CD4-positive, CD25-positive, alpha-beta regulatory T cell (primary cell): ENCODE data around the gene EML5. TPM values are rescaled to one million over a fixed set of nuclear protein-coding genes. Genes with fewer than 3 reads are reported as not detected.

Experiments used
- ATAC-seq, 2 donors: fragments of 150-1000 bp; cut with Tn5 transposase; one replicate each; pipeline ENCODE4 v1.10.0; 2021; ENCODE audit warnings: low read depth in 2 of 2, moderate number of reproducible peaks in 2 of 2, moderate library complexity in 1 of 2
- DNase-seq, 3 donors: peaks; one replicate each; pipeline versions ENCODE4 v3.0.0 to v3.0.0-alpha.2; 2012 to 2022; ENCODE audit warnings: mixed read lengths in 1 of 3
- H3K27ac ChIP-seq: one replicate; pipeline ENCODE4 v1.7.0; 2013; ENCODE audit warnings: mild to moderate bottlenecking, low read length; ENCODE audit not compliant: insufficient read depth, poor library complexity, severe bottlenecking
- H3K27me3 ChIP-seq: one replicate; pipeline ENCODE4 v1.7.0; 2013; ENCODE audit warnings: low read length; ENCODE audit not compliant: control insufficient read depth, insufficient read depth
- H3K36me3 ChIP-seq: one replicate; pipeline ENCODE4 v1.7.0; 2013; ENCODE audit warnings: mild to moderate bottlenecking, low read length, moderate library complexity; ENCODE audit not compliant: control insufficient read depth, insufficient read depth
- H3K4me1 ChIP-seq: 2 replicates; pipeline ENCODE4 v1.7.0; 2013; ENCODE audit warnings: mild to moderate bottlenecking, low read length; ENCODE audit not compliant: insufficient read depth, control insufficient read depth, poor library complexity, severe bottlenecking
- H3K4me3 ChIP-seq: one replicate; pipeline ENCODE4 v1.7.0; 2013; ENCODE audit warnings: low read depth, mild to moderate bottlenecking, low read length, moderate library complexity
- H3K9me3 ChIP-seq, 2 experiments: 1 replicate in 1 of 2; 2 replicates in 1 of 2; pipeline ENCODE4 v1.7.0; 2013; ENCODE audit warnings: low read length in 2 of 2, mild to moderate bottlenecking in 1 of 2, moderate library complexity in 1 of 2; ENCODE audit not compliant: control insufficient read depth in 2 of 2
- H3K27ac Mint-ChIP-seq, 3 donors: one replicate each; pipeline ENCODE4 v1.8.0; 2020 to 2022; ENCODE audit warnings: mild to moderate bottlenecking in 3 of 3, mixed read lengths in 3 of 3, moderate library complexity in 2 of 3
- H3K27me3 Mint-ChIP-seq: one replicate; pipeline ENCODE4 v1.8.0; 2022; ENCODE audit warnings: mild to moderate bottlenecking, mixed read lengths
- H3K36me3 Mint-ChIP-seq: one replicate; pipeline ENCODE4 v1.8.0; 2020; ENCODE audit warnings: mixed read lengths
- H3K4me1 Mint-ChIP-seq, 4 donors: one replicate each; pipeline ENCODE4 v1.8.0; 2020 to 2022; ENCODE audit warnings: mixed read lengths in 4 of 4, mild to moderate bottlenecking in 1 of 4
- H3K4me3 Mint-ChIP-seq, 4 donors: one replicate each; pipeline ENCODE4 v1.8.0; 2020 to 2022; ENCODE audit warnings: mild to moderate bottlenecking in 4 of 4, mixed read lengths in 4 of 4, moderate library complexity in 3 of 4
- H3K9me3 Mint-ChIP-seq, 7 donors: one replicate each; pipeline ENCODE4 v1.8.0; 2020 to 2022; ENCODE audit warnings: mixed read lengths in 7 of 7, mild to moderate bottlenecking in 3 of 7, moderate library complexity in 2 of 7
- polyA plus RNA-seq, 4 donors: library from polyadenylated mRNA; unstranded; fragments of 300-500 nt; fragmentation: Illumina TruSeq; gene quantifications; one replicate each; pipeline ENCODE4 v1.2.3, GENCODE V29; 2021
- total RNA-seq: library from RNA; stranded (reverse); gene quantifications from one replicate; pipeline ENCODE4 v1.2.3, GENCODE V29; 2022

The EML5 gene
- total RNA-seq: 0.69 TPM
- under 1 TPM in 3 of 4 donors, not detected in 1; 0.11 to 0.34 (median 0.15) TPM for polyA plus RNA-seq

DNA sequence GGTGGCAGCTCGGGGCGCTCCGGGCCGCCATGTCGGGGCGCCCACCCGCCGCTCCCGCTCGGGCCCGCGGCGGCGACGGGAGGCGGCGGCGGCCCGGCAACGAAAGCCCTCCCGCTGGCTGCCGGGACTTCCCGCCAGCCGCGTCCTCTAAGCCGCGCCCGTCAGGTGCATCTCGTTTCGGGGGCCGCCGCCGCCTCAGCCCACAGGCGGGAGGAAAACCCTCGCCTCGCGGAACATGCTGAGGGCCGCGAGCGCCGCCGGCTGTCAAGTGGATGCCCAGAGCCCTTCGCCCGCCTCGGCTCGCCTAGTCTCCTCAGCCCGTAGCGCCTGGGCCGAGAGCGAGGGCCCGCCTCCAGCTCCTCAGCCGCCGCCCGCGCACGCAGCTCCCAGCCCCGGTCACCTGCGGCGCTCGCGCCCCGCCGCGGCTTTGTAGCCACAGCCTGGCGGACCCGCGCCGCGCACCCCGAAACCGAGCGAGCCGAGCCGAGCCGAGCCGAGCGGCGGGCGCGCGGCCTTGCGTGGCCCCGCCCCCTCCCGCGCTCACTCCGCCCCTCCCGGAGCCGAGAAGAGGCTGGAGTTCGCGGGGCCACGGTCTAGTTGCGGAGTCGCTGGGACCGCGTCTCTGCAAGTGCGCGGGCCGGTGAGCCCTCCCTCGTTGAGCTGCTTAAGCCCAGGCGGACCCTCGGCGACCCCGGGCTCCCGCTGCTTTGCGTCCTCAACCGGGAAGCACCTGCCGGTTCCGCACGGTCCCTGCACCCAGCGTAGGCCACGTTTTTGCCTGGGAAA, at the start of gene EML5:
Gene EML5, minus strand, starts transcription at position 481 of the 786 bp plus-strand sequence. Its CDS starts 450 bp downstream, at position 31.
- Histone ChIP-seq H3K4me3 (peak within 1 kb of the TSS; percentile 68), H3K4me1 (peaks cover 16% of the 10 kb centered on the region), H3K27me3 (peaks cover 18% of the 10 kb centered on the region), H3K36me3 (no peaks in the 10 kb centered on the region), H3K27ac (peak within 1 kb of the TSS; percentile 55), H3K9me3 (no peaks in the 10 kb centered on the region)
- H3K4me3 Mint-ChIP-seq: peak within 1 kb of the TSS; percentile 88 to 93 (median 90)
- peak within 1 kb of the TSS; percentile 38 to 88 (median 47) for H3K27ac Mint-ChIP-seq
- H3K4me1 Mint-ChIP-seq: peaks cover 0 to 20% (median 12%) of the 10 kb centered on the region in 4 donors
- H3K27me3 Mint-ChIP-seq: peaks cover 34% of the 10 kb centered on the region
- ATAC-seq (peak; percentile 80 to 82), DNase-seq (peak; percentile 75 to 84 (median 81))
- H3K9me3 Mint-ChIP-seq: no peaks in the 10 kb centered on the region
- H3K36me3 Mint-ChIP-seq: no peaks in the 10 kb centered on the region

DNA sequence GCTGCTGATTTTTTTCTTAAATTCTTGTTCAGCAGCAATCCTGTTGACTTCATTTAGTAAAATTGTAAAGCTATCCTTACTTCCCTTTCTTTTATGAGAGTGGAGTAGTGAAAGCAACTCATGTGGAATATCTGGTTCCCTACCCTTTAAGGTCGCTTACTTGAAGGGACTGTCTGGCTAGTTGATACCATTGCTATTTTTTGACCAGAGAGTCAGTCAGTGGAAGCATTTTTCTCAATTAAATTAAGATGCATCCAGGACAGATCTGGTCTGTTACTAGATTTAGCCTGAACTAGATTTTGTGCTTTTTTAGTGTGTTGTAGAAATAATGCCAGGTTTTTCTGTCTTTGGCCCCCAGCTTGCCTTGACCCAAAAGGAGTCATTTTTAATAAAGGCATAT, 49.7 kb upstream of the EML5 start:
- Histone ChIP-seq H3K9me3 (no peaks in the 10 kb centered on the region), H3K4me1 (no peaks in the 10 kb centered on the region), H3K4me3 (no peak overlapping the region), H3K27me3 (peaks cover 4% of the 10 kb centered on the region), H3K27ac (no peak overlapping the region), H3K36me3 (no peaks in the 10 kb centered on the region)
- DNase-seq: no peak
- ATAC-seq: no peak
- H3K27me3 Mint-ChIP-seq: peaks cover 16% of the 10 kb centered on the region
- H3K4me3 Mint-ChIP-seq: no peak overlapping the region
- H3K36me3 Mint-ChIP-seq: no peaks in the 10 kb centered on the region
- peaks cover 0 to 1% (median 0%) of the 10 kb centered on the region in 7 donors for H3K9me3 Mint-ChIP-seq
- H3K27ac Mint-ChIP-seq: no peak overlapping the region
- H3K4me1 Mint-ChIP-seq: peaks cover 0 to 2% (median 0%) of the 10 kb centered on the region in 4 donors

DNA sequence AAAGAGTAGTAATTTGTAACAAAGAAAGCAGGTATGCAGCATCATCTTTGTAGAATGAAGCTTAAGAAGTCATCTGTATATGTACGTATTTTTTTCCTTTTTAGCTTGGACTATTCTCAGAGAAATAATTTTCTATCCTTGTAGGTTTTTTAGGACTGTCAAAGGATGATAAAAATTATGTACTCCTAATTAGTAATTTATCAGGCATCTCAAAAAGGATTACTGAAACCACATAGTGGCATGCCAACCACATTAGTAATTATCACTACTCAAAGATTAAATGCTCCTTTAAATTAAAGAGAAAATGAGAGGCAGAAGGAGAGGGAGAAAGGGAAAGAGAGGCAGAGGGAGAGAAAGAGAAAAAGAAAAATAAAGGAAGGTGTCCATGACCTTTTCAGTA, 49.0 kb upstream of the EML5 start:
- peaks cover 4% of the 10 kb centered on the region for H3K27me3 ChIP-seq
- peaks cover 0 to 2% (median 0%) of the 10 kb centered on the region in 4 donors for H3K4me1 Mint-ChIP-seq

DNA sequence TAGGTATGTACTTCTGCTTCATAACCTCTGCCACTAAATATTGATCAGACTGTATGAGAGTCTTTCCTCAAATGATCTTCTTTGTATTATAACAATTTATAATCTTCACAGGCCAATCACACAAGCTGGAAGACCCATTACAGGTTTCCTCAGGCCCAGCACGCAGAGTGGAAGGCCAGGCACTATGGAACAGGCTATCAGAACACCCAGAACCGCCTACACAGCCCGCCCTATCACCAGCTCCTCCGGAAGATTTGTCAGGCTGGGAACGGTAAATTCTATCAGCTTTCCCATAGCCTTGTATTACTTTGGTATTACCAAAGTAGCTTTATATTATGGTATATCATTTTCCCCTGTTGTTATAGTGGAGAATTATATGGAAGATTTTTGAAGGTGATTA, 48.2 kb upstream of the EML5 start:
- Mint-ChIP-seq H3K27ac (no peak overlapping the region), H3K4me3 (no peak overlapping the region), H3K4me1 (peaks cover 0 to 2% (median 0%) of the 10 kb centered on the region in 4 donors), H3K27me3 (peaks cover 11% of the 10 kb centered on the region), H3K9me3 (peaks cover 0 to 1% (median 0%) of the 10 kb centered on the region in 7 donors), H3K36me3 (no peaks in the 10 kb centered on the region)
- DNase-seq (no peak), ATAC-seq (no peak)
- peaks cover 4% of the 10 kb centered on the region for H3K27me3 ChIP-seq
- H3K27ac ChIP-seq: no peak overlapping the region
- H3K4me3 ChIP-seq: no peak overlapping the region
- H3K9me3 ChIP-seq: no peaks in the 10 kb centered on the region
- H3K36me3 ChIP-seq: no peaks in the 10 kb centered on the region
- no peaks in the 10 kb centered on the region for H3K4me1 ChIP-seq

More for the DNA sequence above, 49.0 kb upstream of the EML5 start:
- Mint-ChIP-seq H3K27ac (no peak overlapping the region), H3K4me3 (no peak overlapping the region), H3K27me3 (peaks cover 16% of the 10 kb centered on the region), H3K9me3 (peaks cover 0 to 1% (median 0%) of the 10 kb centered on the region in 7 donors), H3K36me3 (no peaks in the 10 kb centered on the region)
- DNase-seq (no peak), ATAC-seq (no peak)
- H3K4me1 ChIP-seq: no peaks in the 10 kb centered on the region
- no peaks in the 10 kb centered on the region for H3K9me3 ChIP-seq
- no peak overlapping the region for H3K27ac ChIP-seq
- H3K36me3 ChIP-seq: no peaks in the 10 kb centered on the region
- H3K4me3 ChIP-seq: no peak overlapping the region

DNA sequence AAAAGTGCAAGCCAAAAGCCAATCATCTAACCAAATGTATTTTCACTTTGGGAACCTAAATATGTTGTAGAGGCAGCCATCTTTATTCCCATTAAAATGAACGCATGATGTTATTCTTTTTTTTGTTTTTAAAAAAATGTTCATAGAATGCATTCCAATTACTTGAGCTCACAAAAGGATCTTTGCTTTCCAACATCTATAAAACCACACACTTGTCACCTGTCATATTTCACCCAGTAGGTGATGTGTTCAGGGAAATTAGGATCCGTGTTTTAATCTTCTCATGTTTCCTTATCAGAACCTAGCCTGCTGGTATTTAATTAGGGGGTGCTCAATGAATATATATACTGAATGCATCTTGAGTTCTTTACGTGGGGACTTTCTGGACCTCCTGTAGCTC, 45.3 kb upstream of the EML5 start:
- H3K36me3 Mint-ChIP-seq: no peaks in the 10 kb centered on the region
- no peak for DNase-seq
- H3K9me3 Mint-ChIP-seq: peaks cover 0 to 1% (median 0%) of the 10 kb centered on the region in 7 donors
- Histone ChIP-seq H3K4me1 (no peaks in the 10 kb centered on the region), H3K9me3 (no peaks in the 10 kb centered on the region), H3K4me3 (no peak overlapping the region), H3K27me3 (peaks cover 8% of the 10 kb centered on the region), H3K36me3 (no peaks in the 10 kb centered on the region), H3K27ac (no peak overlapping the region)
- H3K27ac Mint-ChIP-seq: no peak overlapping the region
- no peak for ATAC-seq
- peaks cover 10% of the 10 kb centered on the region for H3K27me3 Mint-ChIP-seq
- H3K4me3 Mint-ChIP-seq: no peak overlapping the region
- peaks cover 0 to 2% (median 0%) of the 10 kb centered on the region in 4 donors for H3K4me1 Mint-ChIP-seq

DNA sequence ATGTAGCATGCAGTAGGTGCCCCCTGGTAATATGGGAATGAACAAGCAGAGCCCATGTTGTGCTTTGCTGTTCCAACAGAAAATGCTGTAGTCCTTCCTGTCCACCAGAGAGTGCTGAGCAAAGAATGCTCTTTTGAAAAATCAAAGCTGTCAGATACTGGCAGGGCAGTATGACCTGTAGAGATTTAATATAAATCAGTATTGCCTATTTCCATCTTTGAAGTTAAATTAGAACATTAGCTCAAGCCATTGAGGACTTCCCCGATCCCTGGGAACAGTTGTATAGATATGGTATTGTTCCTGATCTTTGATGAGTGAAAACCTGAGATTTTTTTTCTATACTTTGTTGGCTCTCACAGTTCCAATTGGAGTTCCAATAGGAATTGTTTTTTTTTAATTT, 44.7 kb upstream of the EML5 start:
- H3K4me3 Mint-ChIP-seq: no peak overlapping the region
- H3K27me3 ChIP-seq: peaks cover 8% of the 10 kb centered on the region
- H3K36me3 Mint-ChIP-seq: no peaks in the 10 kb centered on the region

DNA sequence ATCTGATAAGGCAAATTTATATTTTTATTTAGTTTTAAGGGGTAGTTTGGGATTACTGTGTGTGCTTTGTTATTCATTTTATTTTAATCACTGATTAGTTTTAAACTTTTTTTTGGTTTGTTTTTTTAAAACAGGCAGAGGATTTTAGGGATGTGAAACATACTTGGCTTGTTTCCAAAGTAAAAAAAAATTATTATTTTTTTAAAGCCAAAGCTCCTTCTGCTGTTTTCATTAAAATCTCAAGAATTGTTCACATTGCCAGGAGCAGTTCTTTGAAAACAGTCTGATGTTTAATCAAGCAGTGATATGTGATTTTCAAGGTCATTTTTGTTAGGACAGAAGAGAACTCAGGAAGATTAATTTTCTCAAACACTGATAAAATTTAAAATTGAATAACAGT, 42.9 kb upstream of the EML5 start:
- DNase-seq (no peak), ATAC-seq (no peak)
- no peak overlapping the region for H3K4me3 ChIP-seq
- H3K4me3 Mint-ChIP-seq: no peak overlapping the region
- H3K36me3 Mint-ChIP-seq: no peaks in the 10 kb centered on the region
- H3K4me1 Mint-ChIP-seq: peaks cover 0 to 2% (median 0%) of the 10 kb centered on the region in 4 donors
- peaks cover 8% of the 10 kb centered on the region for H3K27me3 ChIP-seq
- peaks cover 5% of the 10 kb centered on the region for H3K27me3 Mint-ChIP-seq
- no peaks in the 10 kb centered on the region for H3K4me1 ChIP-seq
- no peak overlapping the region for H3K27ac Mint-ChIP-seq
- no peak overlapping the region for H3K27ac ChIP-seq
- peaks cover 0 to 1% (median 0%) of the 10 kb centered on the region in 7 donors for H3K9me3 Mint-ChIP-seq
- H3K36me3 ChIP-seq: no peaks in the 10 kb centered on the region
- H3K9me3 ChIP-seq: no peaks in the 10 kb centered on the region

More for the DNA sequence above, 44.7 kb upstream of the EML5 start:
- peaks cover 10% of the 10 kb centered on the region for H3K27me3 Mint-ChIP-seq
- H3K27ac Mint-ChIP-seq: no peak overlapping the region
- Histone ChIP-seq H3K4me1 (no peaks in the 10 kb centered on the region), H3K9me3 (no peaks in the 10 kb centered on the region), H3K27ac (no peak overlapping the region), H3K4me3 (no peak overlapping the region), H3K36me3 (no peaks in the 10 kb centered on the region)
- H3K9me3 Mint-ChIP-seq: peaks cover 0 to 1% (median 0%) of the 10 kb centered on the region in 7 donors
- H3K4me1 Mint-ChIP-seq: peaks cover 0 to 2% (median 0%) of the 10 kb centered on the region in 4 donors
- DNase-seq: no peak
- ATAC-seq: no peak
